NCI-H345 (cell line): ENCODE results near the gene CRAMP1.
"Not testable (repeated sequence)": the region's sequence is repeated elsewhere in the genome, so short reads cannot be mapped to it uniquely, and the experiment has no call there.

Source experiments
- DNase-seq: peaks from one replicate; lab custom pipeline; 2025; lab: John Stamatoyannopoulos, UW

CRAMP1 gene

GRCh38 chr16:1612320-1613111 lies at the start of gene CRAMP1:
Gene CRAMP1, plus strand, starts transcription at chr16:1612360. Its CDS starts 2,280 bp downstream, at chr16:1614640.
- DNase-seq, result no peak

- no peak for DNase-seq
Observed at GRCh38 chr16:1563786-1564185, 48.4 kb upstream of the CRAMP1 start.

- DNase-seq, result no peak
Observed at GRCh38 chr16:1564325-1564724, 47.8 kb upstream of the CRAMP1 start.

- DNase-seq, result no peak
Observed at GRCh38 chr16:1565083-1565805, 46.9 kb upstream of the CRAMP1 start.

GRCh38 chr16:1567988-1568387 lies 44.2 kb upstream of the CRAMP1 start:
- DNase-seq, result no peak

GRCh38 chr16:1571012-1571671 lies 41.0 kb upstream of the CRAMP1 start:
- DNase-seq, result no peak

GRCh38 chr16:1572673-1573072 lies 39.5 kb upstream of the CRAMP1 start:
- no peak for DNase-seq

- no peak for DNase-seq
Observed at GRCh38 chr16:1573301-1573700, 38.9 kb upstream of the CRAMP1 start.

- no peak for DNase-seq
Observed at GRCh38 chr16:1575578-1575977, 36.6 kb upstream of the CRAMP1 start.

- DNase-seq, result no peak
Observed at GRCh38 chr16:1579214-1579613, 32.9 kb upstream of the CRAMP1 start.

GRCh38 chr16:1580256-1580655 lies 31.9 kb upstream of the CRAMP1 start:
- peak; percentile 61 for DNase-seq

GRCh38 chr16:1580956-1581355 lies 31.2 kb upstream of the CRAMP1 start:
- peak; percentile 91 for DNase-seq

- DNase-seq, result no peak
Observed at GRCh38 chr16:1581804-1582203, 30.4 kb upstream of the CRAMP1 start.

GRCh38 chr16:1583180-1583579 lies 29.0 kb upstream of the CRAMP1 start:
- DNase-seq, result no peak

GRCh38 chr16:1584926-1585484 lies 27.2 kb upstream of the CRAMP1 start:
- no peak for DNase-seq

GRCh38 chr16:1590366-1590765 lies 21.8 kb upstream of the CRAMP1 start:
- no peak for DNase-seq

- DNase-seq, result no peak
Observed at GRCh38 chr16:1590930-1591705, 21.0 kb upstream of the CRAMP1 start.

- no peak for DNase-seq
Observed at GRCh38 chr16:1592446-1592845, 19.7 kb upstream of the CRAMP1 start.

- not testable (repeated sequence) for DNase-seq
Observed at GRCh38 chr16:1595511-1595910, 16.6 kb upstream of the CRAMP1 start.

- DNase-seq, result no peak
Observed at GRCh38 chr16:1596516-1596915, 15.6 kb upstream of the CRAMP1 start.

GRCh38 chr16:1597154-1597553 lies 15.0 kb upstream of the CRAMP1 start:
- no peak for DNase-seq

- no peak for DNase-seq
Observed at GRCh38 chr16:1601031-1601430, 11.1 kb upstream of the CRAMP1 start.
